T-helper 2 cell treated with Interferon-gamma antibody and Interleukin-4, amounts not matched to agents 5 μg/mL and 100 μg/mL, for 36 hours (primary cell): ENCODE data around the gene HOGA1.
"Not testable (repeated sequence)": the region's sequence is repeated elsewhere in the genome, so short reads cannot be mapped to it uniquely, and the experiment has no call there.

ENCODE experiments used
- DNase-seq: peaks from one replicate; pipeline ENCODE4 v3.0.0; 2021; ENCODE audit warnings: low spot score
- H3K27ac Mint-ChIP-seq: one replicate; pipeline ENCODE4 v1.8.0; 2021; ENCODE audit warnings: mild to moderate bottlenecking, mixed read lengths
- H3K27me3 Mint-ChIP-seq: one replicate; pipeline ENCODE4 v1.8.0; 2021; ENCODE audit warnings: low read depth, mixed read lengths
- H3K36me3 Mint-ChIP-seq: one replicate; pipeline ENCODE4 v1.8.0; 2021; ENCODE audit warnings: low read depth, mixed read lengths
- H3K4me1 Mint-ChIP-seq: one replicate; pipeline ENCODE4 v1.8.0; 2021; ENCODE audit warnings: low read depth, mixed read lengths
- H3K4me3 Mint-ChIP-seq: one replicate; pipeline ENCODE4 v1.8.0; 2022; ENCODE audit warnings: mild to moderate bottlenecking, moderate library complexity, mixed read lengths
- H3K9me3 Mint-ChIP-seq: one replicate; pipeline ENCODE4 v1.8.0; 2021; ENCODE audit warnings: mixed read lengths

HOGA1 gene

DNA sequence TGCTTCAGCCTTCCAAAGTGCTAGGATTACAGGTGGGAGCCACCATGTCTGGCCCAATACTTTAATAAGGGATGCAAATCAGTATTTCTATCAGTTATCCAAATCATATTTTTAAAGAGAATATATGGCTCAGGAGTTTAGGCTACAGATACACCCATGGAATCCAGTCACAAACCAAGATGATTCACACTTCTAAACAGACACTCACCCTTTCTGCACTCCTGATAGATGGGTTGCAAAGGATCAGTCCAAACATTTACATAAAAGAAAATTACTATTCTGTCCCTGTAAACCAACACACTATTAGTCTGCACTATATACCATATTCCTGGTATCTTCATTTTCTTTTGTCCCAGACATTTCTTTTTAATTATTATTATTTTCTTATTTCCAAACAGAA, 46.9 kb downstream of the HOGA1 start:
- Mint-ChIP-seq H3K27ac (no peak overlapping the region), H3K36me3 (no peaks in the 10 kb centered on the region), H3K9me3 (no peaks in the 10 kb centered on the region), H3K4me1 (peaks cover 8% of the 10 kb centered on the region), H3K27me3 (no peaks in the 10 kb centered on the region), H3K4me3 (no peak overlapping the region)
- no peak for DNase-seq

DNA sequence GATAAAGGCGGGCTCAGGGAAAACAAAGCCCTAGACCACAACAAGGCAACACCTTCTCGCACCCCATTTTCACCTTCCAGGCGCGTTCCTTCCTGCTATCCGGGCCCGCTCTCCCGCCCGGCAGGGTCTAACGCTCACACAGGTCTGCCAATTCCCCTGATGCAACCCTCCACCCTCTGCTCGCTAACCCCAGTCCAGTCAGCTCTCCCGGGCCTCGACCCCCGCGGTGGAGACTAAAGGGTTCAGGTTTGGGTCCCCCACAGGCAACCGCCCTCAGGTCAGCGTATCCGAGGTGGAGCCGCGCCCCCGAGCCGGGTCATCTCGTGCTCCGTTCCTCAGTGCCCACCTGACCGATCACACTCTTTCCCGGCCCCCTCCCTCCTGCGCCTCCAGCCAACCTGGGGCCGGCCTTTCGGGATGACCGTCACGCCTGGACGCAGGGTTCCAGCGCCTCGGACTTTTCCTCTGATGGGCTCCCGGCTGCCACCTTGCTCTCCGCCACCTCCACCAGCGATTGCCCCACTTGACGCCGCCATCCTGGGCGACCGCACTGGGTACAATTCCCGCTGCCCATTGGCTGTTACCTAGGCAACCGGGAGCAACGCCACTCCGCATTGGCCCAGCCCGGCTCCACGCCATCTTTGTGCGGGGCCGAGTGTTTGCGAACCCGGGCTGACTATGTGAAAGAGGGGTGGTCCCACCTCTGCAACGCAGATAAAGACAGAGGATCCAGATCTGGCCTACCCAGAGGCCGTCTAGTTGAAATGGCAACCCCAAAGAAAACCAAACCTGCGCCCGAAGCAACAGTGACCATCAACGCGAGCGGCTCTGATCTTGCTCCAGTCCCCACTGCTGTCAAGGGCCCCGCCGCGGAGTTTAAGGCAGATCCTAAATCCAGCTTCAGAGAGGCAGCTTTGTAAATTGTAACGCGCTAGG, 49.0 kb downstream of the HOGA1 start, which contains the start of gene MORN4:
MORN4 (minus strand) TSS at position 552 of the 936 bp plus-strand sequence. CDS start 13,847 bp downstream, outside the sequence.
- Mint-ChIP-seq H3K27me3 (no peaks in the 10 kb centered on the region), H3K36me3 (no peaks in the 10 kb centered on the region), H3K27ac (peak within 1 kb of the TSS; percentile 78), H3K4me1 (peaks cover 8% of the 10 kb centered on the region), H3K4me3 (peak within 1 kb of the TSS; percentile 87), H3K9me3 (no peaks in the 10 kb centered on the region)
- peak; percentile 91 for DNase-seq

DNA sequence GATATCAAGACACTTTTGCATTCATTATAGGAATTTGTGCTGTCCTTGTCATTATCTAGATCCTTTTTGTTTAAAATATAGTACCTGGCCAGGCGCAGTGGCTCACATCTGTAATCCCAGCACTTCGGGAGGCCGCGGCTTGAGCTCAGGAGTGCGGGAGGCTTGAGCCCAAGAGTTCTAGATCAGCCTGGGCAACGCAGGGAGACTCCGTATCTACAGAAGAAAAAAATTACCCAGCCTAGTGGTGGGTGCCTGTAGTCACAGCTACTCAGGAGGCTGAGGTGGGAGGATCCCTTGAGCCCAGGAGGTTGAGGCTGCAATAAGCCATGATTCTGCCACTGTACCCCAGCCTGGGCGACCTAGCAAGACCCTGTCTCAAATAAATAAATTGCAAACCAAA, 49.7 kb downstream of the HOGA1 start:
- H3K9me3 Mint-ChIP-seq, result no peaks in the 10 kb centered on the region
- no peak overlapping the region for H3K27ac Mint-ChIP-seq
- H3K36me3 Mint-ChIP-seq, result no peaks in the 10 kb centered on the region
- peak overlapping the region; percentile 87 for H3K4me3 Mint-ChIP-seq
- H3K4me1 Mint-ChIP-seq, result peaks cover 8% of the 10 kb centered on the region
- DNase-seq, result no peak
- no peaks in the 10 kb centered on the region for H3K27me3 Mint-ChIP-seq

DNA sequence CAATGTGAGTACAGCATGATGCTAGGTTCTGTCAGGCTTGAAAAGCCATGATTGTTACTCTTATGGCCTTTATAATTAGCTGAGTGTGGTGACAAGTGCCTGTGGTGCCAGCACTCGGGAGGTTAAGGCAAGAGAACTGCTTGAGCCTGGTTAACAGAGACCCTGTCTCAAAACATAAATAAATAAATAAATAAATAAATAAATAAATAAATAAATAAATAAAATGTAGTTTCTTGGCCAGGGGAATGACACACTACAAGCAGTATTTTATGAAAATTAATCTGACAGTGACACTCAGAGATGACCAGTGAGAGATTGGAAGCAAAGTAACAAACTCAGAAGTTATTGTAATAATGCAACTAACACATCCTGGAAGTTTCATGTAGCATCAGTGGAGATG, 51.4 kb downstream of the HOGA1 start:
- no peaks in the 10 kb centered on the region for H3K36me3 Mint-ChIP-seq
- H3K27me3 Mint-ChIP-seq, result no peaks in the 10 kb centered on the region
- no peak for DNase-seq
- H3K9me3 Mint-ChIP-seq, result no peaks in the 10 kb centered on the region
- H3K4me1 Mint-ChIP-seq, result peaks cover 13% of the 10 kb centered on the region
- no peak overlapping the region for H3K4me3 Mint-ChIP-seq
- no peak overlapping the region for H3K27ac Mint-ChIP-seq

GRCh38 chr10:97639090-97639489, 54.9 kb downstream of the HOGA1 start:
- DNase-seq, H3K36me3 Mint-ChIP-seq, H3K9me3 Mint-ChIP-seq, H3K27ac Mint-ChIP-seq, H3K27me3 Mint-ChIP-seq, H3K4me3 Mint-ChIP-seq: not testable (repeated sequence)
- peaks cover 24% of the 10 kb centered on the region for H3K4me1 Mint-ChIP-seq

GRCh38 chr10:97640174-97640867, 56.1 kb downstream of the HOGA1 start, which contains the start of gene PI4K2A:
TSS of gene PI4K2A (plus strand) at chr10:97640671. CDS start at chr10:97640743, 72 bp downstream.
- peak; percentile 99 for DNase-seq
- peak within 1 kb of the TSS; percentile 98 for H3K4me3 Mint-ChIP-seq
- H3K27ac Mint-ChIP-seq, result peak within 1 kb of the TSS; percentile 92
- H3K27me3 Mint-ChIP-seq, result no peaks in the 10 kb centered on the region
- H3K36me3 Mint-ChIP-seq, result peaks cover 9% of the 10 kb centered on the region
- H3K9me3 Mint-ChIP-seq, result no peaks in the 10 kb centered on the region
- H3K4me1 Mint-ChIP-seq, result peaks cover 24% of the 10 kb centered on the region

- H3K4me1 Mint-ChIP-seq, result peaks cover 26% of the 10 kb centered on the region
- DNase-seq, result no peak
- no peaks in the 10 kb centered on the region for H3K9me3 Mint-ChIP-seq
- peak overlapping the region; percentile 92 for H3K27ac Mint-ChIP-seq
- H3K36me3 Mint-ChIP-seq, result peaks cover 13% of the 10 kb centered on the region
- H3K27me3 Mint-ChIP-seq, result no peaks in the 10 kb centered on the region
- peak overlapping the region; percentile 98 for H3K4me3 Mint-ChIP-seq
Observed at GRCh38 chr10:97640868-97641811, 57.0 kb downstream of the HOGA1 start.

GRCh38 chr10:97642471-97643159, 58.4 kb downstream of the HOGA1 start:
- peak overlapping the region; percentile 20 for H3K27ac Mint-ChIP-seq
- H3K27me3 Mint-ChIP-seq, H3K9me3 Mint-ChIP-seq, DNase-seq: not testable (repeated sequence)
- H3K36me3 Mint-ChIP-seq, result peaks cover 15% of the 10 kb centered on the region
- peak overlapping the region; percentile 42 for H3K4me3 Mint-ChIP-seq
- H3K4me1 Mint-ChIP-seq, result peaks cover 30% of the 10 kb centered on the region

DNA sequence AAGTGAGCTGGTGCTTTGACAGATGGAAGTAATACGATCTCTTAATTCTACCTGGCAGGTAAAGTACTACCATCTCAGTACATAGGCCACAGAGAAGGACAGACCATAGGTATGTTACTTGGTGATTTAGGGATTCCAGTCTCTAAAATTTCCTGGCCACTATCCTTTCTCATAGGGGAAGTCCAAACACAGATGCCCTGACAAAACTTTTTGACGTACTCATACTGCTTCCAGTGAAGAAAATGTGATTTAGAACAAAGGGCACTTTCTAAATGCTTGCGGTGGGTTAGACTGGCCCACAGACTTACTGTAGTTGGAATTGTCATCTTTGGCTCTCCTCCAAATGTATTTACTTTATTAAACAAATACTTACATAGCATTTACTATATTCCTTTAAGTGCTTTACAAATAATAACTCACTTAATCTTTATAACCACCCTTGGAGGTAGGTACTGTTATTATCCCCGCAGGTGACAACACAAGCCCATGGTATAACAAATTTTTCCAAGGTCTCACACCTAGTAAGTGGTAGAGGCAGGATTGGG, 59.3 kb downstream of the HOGA1 start:
- DNase-seq, result no peak
- peaks cover 32% of the 10 kb centered on the region for H3K4me1 Mint-ChIP-seq
- no peak overlapping the region for H3K27ac Mint-ChIP-seq
- H3K36me3 Mint-ChIP-seq, result peaks cover 17% of the 10 kb centered on the region
- peak overlapping the region; percentile 42 for H3K4me3 Mint-ChIP-seq
- H3K9me3 Mint-ChIP-seq, result no peaks in the 10 kb centered on the region
- H3K27me3 Mint-ChIP-seq, result no peaks in the 10 kb centered on the region

- Mint-ChIP-seq H3K4me1 (peaks cover 39% of the 10 kb centered on the region), H3K9me3 (no peaks in the 10 kb centered on the region), H3K27me3 (no peaks in the 10 kb centered on the region), H3K27ac (no peak overlapping the region), H3K4me3 (no peak overlapping the region), H3K36me3 (peaks cover 17% of the 10 kb centered on the region)
- no peak for DNase-seq
Observed at GRCh38 chr10:97644936-97645335, 60.7 kb downstream of the HOGA1 start.

- Mint-ChIP-seq H3K9me3 (no peaks in the 10 kb centered on the region), H3K36me3 (peaks cover 19% of the 10 kb centered on the region), H3K27ac (peak overlapping the region; percentile 16), H3K27me3 (no peaks in the 10 kb centered on the region), H3K4me3 (no peak overlapping the region), H3K4me1 (peaks cover 26% of the 10 kb centered on the region)
- DNase-seq, result no peak
Observed at GRCh38 chr10:97647556-97647955, 63.4 kb downstream of the HOGA1 start.

- DNase-seq, result peak; percentile 68
- Mint-ChIP-seq H3K27me3 (no peaks in the 10 kb centered on the region), H3K9me3 (no peaks in the 10 kb centered on the region), H3K4me3 (peak overlapping the region; percentile 13), H3K4me1 (peaks cover 17% of the 10 kb centered on the region), H3K27ac (peak overlapping the region; percentile 64), H3K36me3 (peaks cover 21% of the 10 kb centered on the region)
Observed at GRCh38 chr10:97648562-97649404, 64.6 kb downstream of the HOGA1 start.
